ENCODE results near the gene OR1L4.

Gene OR1L4

GRCh38 chr9:122723690-122724089 is at the start of gene OR1L4:
Gene OR1L4, plus strand, starts transcription at chr9:122723990. Its CDS starts 0 bp downstream, at chr9:122723990.
- H4K20me1 ChIP-seq (ENCODE audit: insufficient read depth, low read length): no peaks in the 10 kb centered on the region
- H3K4me1 ChIP-seq (ENCODE audit: insufficient read depth, low read length): no peaks in the 10 kb centered on the region
- H3K27me3 ChIP-seq (ENCODE audit: insufficient read depth, low read length, poor library complexity): no peaks in the 10 kb centered on the region
- no peak for ATAC-seq (ENCODE audit: insufficient read depth, low read depth)
- peaks cover 4% of the 10 kb centered on the region for H3K9me3 ChIP-seq (ENCODE audit: insufficient read depth, low read length, severe bottlenecking)
- DNase-seq: no peak
- no peak within 1 kb of the TSS for H3K9ac ChIP-seq (ENCODE audit: low read depth, low read length)
- no peak within 1 kb of the TSS for H3K27ac ChIP-seq (ENCODE audit: low read length)
- no peaks in the 10 kb centered on the region for H3K79me2 ChIP-seq (ENCODE audit: insufficient read depth, low read length)
- no peak within 1 kb of the TSS for H3K4me3 ChIP-seq (ENCODE audit: low read depth in 1 of 2, low read length in 2 of 2)
- no peak within 1 kb of the TSS for H2AFZ ChIP-seq (ENCODE audit: low read depth, low read length)
- H3K36me3 ChIP-seq (ENCODE audit: insufficient read depth, low read length): no peaks in the 10 kb centered on the region
- TF ChIP-seq EZH2 (IDR thresholded peaks at IDR 0.05; ENCODE audit: borderline replicate concordance, low read depth, low read length, severe bottlenecking) (no peak), CTCF (IDR thresholded peaks at IDR 0.05; ENCODE audit: borderline replicate concordance, extremely low read depth, low read length, poor library complexity, severe bottlenecking) (no peak)
- H3K4me2 ChIP-seq (ENCODE audit: insufficient read depth, low read length): no peak within 1 kb of the TSS

GRCh38 chr9:122684851-122685250 is 38.9 kb upstream of the OR1L4 start:
- ATAC-seq (ENCODE audit: insufficient read depth, low read depth): no peak

GRCh38 chr9:122695696-122696095 is 28.1 kb upstream of the OR1L4 start:
- Histone ChIP-seq H3K27me3 (ENCODE audit: insufficient read depth, low read length, poor library complexity) (no peaks in the 10 kb centered on the region), H3K4me1 (ENCODE audit: insufficient read depth, low read length) (no peaks in the 10 kb centered on the region), H2AFZ (ENCODE audit: low read depth, low read length) (no peak overlapping the region), H3K4me2 (ENCODE audit: insufficient read depth, low read length) (no peak overlapping the region), H4K20me1 (ENCODE audit: insufficient read depth, low read length) (no peaks in the 10 kb centered on the region), H3K79me2 (ENCODE audit: insufficient read depth, low read length) (no peaks in the 10 kb centered on the region), H3K27ac (ENCODE audit: low read length) (no peak overlapping the region), H3K9ac (ENCODE audit: low read depth, low read length) (no peak overlapping the region), H3K4me3 (ENCODE audit: low read depth in 1 of 2, low read length in 2 of 2) (no peak overlapping the region), H3K36me3 (ENCODE audit: insufficient read depth, low read length) (no peaks in the 10 kb centered on the region), H3K9me3 (ENCODE audit: insufficient read depth, low read length, severe bottlenecking) (no peaks in the 10 kb centered on the region)
- ATAC-seq (ENCODE audit: insufficient read depth, low read depth) (no peak), DNase-seq (no peak)
- TF ChIP-seq CTCF (IDR thresholded peaks at IDR 0.05; ENCODE audit: borderline replicate concordance, extremely low read depth, low read length, poor library complexity, severe bottlenecking) (no peak), EZH2 (IDR thresholded peaks at IDR 0.05; ENCODE audit: borderline replicate concordance, low read depth, low read length, severe bottlenecking) (no peak)

More at GRCh38 chr9:122684851-122685250, 38.9 kb upstream of the OR1L4 start:
- Histone ChIP-seq H2AFZ (ENCODE audit: low read depth, low read length) (no peak overlapping the region), H3K36me3 (ENCODE audit: insufficient read depth, low read length) (no peaks in the 10 kb centered on the region), H3K4me1 (ENCODE audit: insufficient read depth, low read length) (no peaks in the 10 kb centered on the region), H4K20me1 (ENCODE audit: insufficient read depth, low read length) (no peaks in the 10 kb centered on the region), H3K4me3 (ENCODE audit: low read depth in 1 of 2, low read length in 2 of 2) (no peak overlapping the region), H3K9me3 (ENCODE audit: insufficient read depth, low read length, severe bottlenecking) (no peaks in the 10 kb centered on the region), H3K4me2 (ENCODE audit: insufficient read depth, low read length) (no peak overlapping the region), H3K79me2 (ENCODE audit: insufficient read depth, low read length) (no peaks in the 10 kb centered on the region), H3K27ac (ENCODE audit: low read length) (no peak overlapping the region), H3K27me3 (ENCODE audit: insufficient read depth, low read length, poor library complexity) (no peaks in the 10 kb centered on the region), H3K9ac (ENCODE audit: low read depth, low read length) (no peak overlapping the region)
- TF ChIP-seq EZH2 (IDR thresholded peaks at IDR 0.05; ENCODE audit: borderline replicate concordance, low read depth, low read length, severe bottlenecking): no peak
- no peak for TF ChIP-seq CTCF (IDR thresholded peaks at IDR 0.05; ENCODE audit: borderline replicate concordance, extremely low read depth, low read length, poor library complexity, severe bottlenecking)
- DNase-seq: no peak

GRCh38 chr9:122718038-122718437 is 5.8 kb upstream of the OR1L4 start:
- no peak for TF ChIP-seq EZH2 (IDR thresholded peaks at IDR 0.05; ENCODE audit: borderline replicate concordance, low read depth, low read length, severe bottlenecking)

More at GRCh38 chr9:122718038-122718437, 5.8 kb upstream of the OR1L4 start:
- Histone ChIP-seq H2AFZ (ENCODE audit: low read depth, low read length) (no peak overlapping the region), H3K9ac (ENCODE audit: low read depth, low read length) (no peak overlapping the region), H3K79me2 (ENCODE audit: insufficient read depth, low read length) (no peaks in the 10 kb centered on the region), H3K27me3 (ENCODE audit: insufficient read depth, low read length, poor library complexity) (no peaks in the 10 kb centered on the region), H3K4me3 (ENCODE audit: low read depth in 1 of 2, low read length in 2 of 2) (no peak overlapping the region), H3K27ac (ENCODE audit: low read length) (no peak overlapping the region), H3K36me3 (ENCODE audit: insufficient read depth, low read length) (no peaks in the 10 kb centered on the region), H3K9me3 (ENCODE audit: insufficient read depth, low read length, severe bottlenecking) (no peaks in the 10 kb centered on the region), H3K4me1 (ENCODE audit: insufficient read depth, low read length) (no peaks in the 10 kb centered on the region), H3K4me2 (ENCODE audit: insufficient read depth, low read length) (no peak overlapping the region), H4K20me1 (ENCODE audit: insufficient read depth, low read length) (no peaks in the 10 kb centered on the region)
- DNase-seq (no peak), ATAC-seq (ENCODE audit: insufficient read depth, low read depth) (no peak)

Measured in DND-41 (cell line).